ENCODE measurements around the gene RAI14.

RAI14 gene

DNA sequence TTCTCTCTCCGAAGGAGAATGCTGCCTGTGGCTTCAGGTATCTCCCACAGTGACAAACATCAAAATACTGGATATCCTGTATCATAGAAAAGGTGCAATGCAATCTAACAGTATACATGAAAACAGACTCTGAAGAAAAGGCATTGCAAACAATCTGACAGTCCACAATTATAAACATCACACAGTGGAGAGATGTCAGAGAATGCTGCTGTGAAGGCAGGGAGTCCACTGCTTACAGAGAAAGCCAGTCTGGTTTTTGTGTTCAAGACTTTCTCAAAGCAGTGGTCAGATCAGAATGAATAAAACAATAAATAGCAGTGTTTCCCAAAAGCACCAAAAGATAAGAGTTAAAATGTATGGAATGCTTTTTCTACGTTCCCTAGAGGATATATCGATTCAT lies 211.5 kb downstream of the RAI14 start:
- DNase-seq (ENCODE audit: low spot score in 2 of 2): no peak
- Mint-ChIP-seq H3K9me3 (no peaks in the 10 kb centered on the region), H3K27ac (no peak overlapping the region), H3K4me3 (no peak overlapping the region), H3K4me1 (no peaks in the 10 kb centered on the region), H3K27me3 (no peaks in the 10 kb centered on the region), H3K36me3 (no peaks in the 10 kb centered on the region)
- no peak for ATAC-seq (ENCODE audit: low read depth)

DNA sequence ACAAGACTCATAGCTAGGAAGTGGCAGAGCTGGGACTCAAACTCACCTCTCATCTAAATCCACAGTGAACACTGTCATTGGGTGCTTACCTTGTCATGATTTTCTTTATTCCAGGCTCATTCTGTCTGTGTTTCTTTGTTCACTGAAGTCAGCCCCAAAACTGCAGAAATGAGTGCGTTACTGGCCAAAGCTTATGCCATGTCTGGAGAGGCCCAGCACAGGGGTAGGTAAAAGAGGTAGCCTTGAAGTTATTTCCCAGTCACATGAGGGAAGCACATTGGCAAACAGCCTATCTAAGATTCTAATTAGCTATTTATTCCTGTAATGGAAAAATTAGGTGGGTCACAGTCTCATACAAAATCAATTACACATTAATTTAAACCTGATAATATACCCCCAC lies 212.7 kb downstream of the RAI14 start:
- DNase-seq (ENCODE audit: low spot score in 2 of 2): no peak
- H3K27me3 Mint-ChIP-seq: no peaks in the 10 kb centered on the region
- H3K4me3 Mint-ChIP-seq: no peak overlapping the region
- H3K9me3 Mint-ChIP-seq: no peaks in the 10 kb centered on the region
- ATAC-seq (ENCODE audit: low read depth): no peak
- no peaks in the 10 kb centered on the region for H3K36me3 Mint-ChIP-seq
- no peak overlapping the region for H3K27ac Mint-ChIP-seq
- H3K4me1 Mint-ChIP-seq: no peaks in the 10 kb centered on the region

DNA sequence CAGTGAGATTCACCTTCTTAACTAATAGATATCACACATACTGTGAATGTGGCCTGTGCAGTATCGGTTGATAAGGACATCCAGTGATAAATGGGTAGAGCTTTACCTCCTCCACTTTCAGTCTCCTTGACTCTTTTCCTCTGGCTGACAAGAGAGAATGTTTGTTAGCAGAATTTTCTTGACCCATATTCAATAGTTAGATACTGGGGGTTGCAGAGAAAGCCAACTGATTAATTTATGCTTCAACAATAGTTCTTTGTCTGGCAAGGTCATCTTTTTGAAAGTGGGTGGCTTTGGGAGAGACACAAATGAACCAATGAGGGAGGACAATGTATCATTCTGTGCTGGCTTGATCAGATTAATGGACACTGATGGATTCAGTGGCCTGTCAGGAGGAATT lies 213.1 kb downstream of the RAI14 start:
- H3K4me3 Mint-ChIP-seq: no peak overlapping the region
- no peaks in the 10 kb centered on the region for H3K9me3 Mint-ChIP-seq
- no peak overlapping the region for H3K27ac Mint-ChIP-seq
- H3K4me1 Mint-ChIP-seq: no peaks in the 10 kb centered on the region
- H3K27me3 Mint-ChIP-seq: no peaks in the 10 kb centered on the region
- ATAC-seq (ENCODE audit: low read depth) (no peak), DNase-seq (ENCODE audit: low spot score in 2 of 2) (no peak)
- H3K36me3 Mint-ChIP-seq: no peaks in the 10 kb centered on the region

DNA sequence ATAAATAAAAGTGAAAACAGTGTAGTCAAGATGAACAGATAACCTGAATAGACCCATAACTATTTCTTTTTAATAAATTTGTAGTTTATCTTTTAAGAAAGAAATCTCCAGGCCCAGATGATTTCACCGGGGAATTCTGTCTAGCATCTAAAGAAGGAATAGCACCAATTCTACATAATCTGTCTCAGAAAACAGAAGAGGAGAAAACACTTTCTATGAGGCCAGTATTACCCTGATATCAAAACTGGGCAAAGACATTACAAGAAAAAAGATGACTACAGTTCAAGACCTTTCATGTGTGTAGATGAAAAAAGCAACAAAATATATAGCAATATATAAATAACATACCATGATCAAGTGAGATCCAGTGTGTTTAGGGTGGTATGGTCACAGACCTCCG lies 214.3 kb downstream of the RAI14 start:
- H3K4me3 Mint-ChIP-seq: no peak overlapping the region
- no peaks in the 10 kb centered on the region for H3K27me3 Mint-ChIP-seq
- ATAC-seq (ENCODE audit: low read depth): no peak
- H3K4me1 Mint-ChIP-seq: no peaks in the 10 kb centered on the region
- no peaks in the 10 kb centered on the region for H3K36me3 Mint-ChIP-seq
- H3K9me3 Mint-ChIP-seq: no peaks in the 10 kb centered on the region
- no peak overlapping the region for H3K27ac Mint-ChIP-seq
- no peak for DNase-seq (ENCODE audit: low spot score in 2 of 2)

DNA sequence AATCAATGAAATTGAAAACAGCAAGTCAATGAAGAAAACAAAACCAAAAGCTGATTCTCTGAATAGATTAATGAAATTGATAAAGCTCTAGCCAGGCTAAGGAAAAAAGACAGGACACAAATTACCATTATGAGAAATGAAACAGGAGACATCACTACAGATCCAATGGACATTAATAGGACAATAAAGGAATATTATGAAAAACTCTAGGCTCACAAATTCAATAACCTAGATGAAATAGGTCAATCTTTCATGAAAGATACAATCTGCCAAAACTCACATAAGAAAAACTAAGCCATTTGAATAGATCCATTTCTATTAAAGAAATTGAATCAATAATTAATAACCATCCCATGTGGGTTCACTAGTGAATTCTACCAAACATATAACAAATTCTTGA lies 220.1 kb downstream of the RAI14 start:
- no peak overlapping the region for H3K4me3 Mint-ChIP-seq
- peaks cover 4% of the 10 kb centered on the region for H3K36me3 Mint-ChIP-seq
- H3K27ac Mint-ChIP-seq: no peak overlapping the region
- ATAC-seq (ENCODE audit: low read depth) (no peak), DNase-seq (ENCODE audit: low spot score in 2 of 2) (no peak)
- peaks cover 9% of the 10 kb centered on the region for H3K9me3 Mint-ChIP-seq
- H3K27me3 Mint-ChIP-seq: no peaks in the 10 kb centered on the region
- H3K4me1 Mint-ChIP-seq: no peaks in the 10 kb centered on the region

DNA sequence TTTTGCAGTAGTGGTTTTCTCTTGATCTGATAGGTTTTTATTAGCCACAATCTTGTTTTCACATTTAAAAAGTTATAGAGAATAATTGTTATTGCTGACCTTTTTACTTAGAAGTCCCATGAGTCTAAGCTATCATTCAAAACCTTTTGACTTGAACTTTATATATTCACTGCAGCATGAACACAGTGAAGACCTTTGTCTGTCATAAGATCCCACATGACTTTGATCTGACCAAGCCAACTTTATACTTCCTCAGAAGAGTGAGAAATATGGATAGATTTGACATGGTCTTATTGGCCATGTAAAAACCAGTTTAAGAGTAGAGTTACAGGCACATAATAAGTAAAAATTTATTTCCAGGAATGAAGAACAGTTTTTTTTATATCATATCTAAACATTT lies 225.1 kb downstream of the RAI14 start:
- Mint-ChIP-seq H3K4me3 (no peak overlapping the region), H3K36me3 (peaks cover 1% of the 10 kb centered on the region), H3K4me1 (no peaks in the 10 kb centered on the region), H3K27ac (no peak overlapping the region), H3K27me3 (peaks cover 1% of the 10 kb centered on the region), H3K9me3 (peaks cover 2% of the 10 kb centered on the region)
- ATAC-seq (ENCODE audit: low read depth) (no peak), DNase-seq (ENCODE audit: low spot score in 2 of 2) (no peak)

All from memory B cell (primary cell).